HG03066 (cell line): ENCODE results near the gene TCF7L2.

Experiments used
- ATAC-seq: cut with Tn5 transposase; IDR thresholded peaks from one replicate; pipeline ENCODE4 v1.9.1; 2021; ENCODE audit warnings: low read depth; ENCODE audit not compliant: unreplicated experiment

TCF7L2 gene

DNA sequence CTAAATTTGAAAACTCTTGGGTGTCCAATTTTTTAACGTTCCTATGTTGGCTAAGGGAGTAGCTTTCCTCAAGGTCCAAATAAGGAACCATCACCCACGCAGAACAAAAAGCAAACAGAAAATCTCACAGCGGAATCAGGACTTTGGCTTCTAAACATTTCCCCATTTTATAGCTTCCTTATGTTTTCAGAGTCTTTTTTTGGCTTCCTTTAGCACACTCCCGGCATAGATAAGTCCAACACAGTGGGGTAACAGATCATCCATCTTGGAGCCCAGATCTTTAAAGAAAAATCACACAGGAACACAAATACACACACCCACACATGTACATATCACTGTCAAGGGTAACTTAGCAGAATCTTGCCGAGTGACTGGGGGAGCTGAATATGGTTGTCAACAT, 4.2 kb upstream of the TCF7L2 start:
- no peak for ATAC-seq

DNA sequence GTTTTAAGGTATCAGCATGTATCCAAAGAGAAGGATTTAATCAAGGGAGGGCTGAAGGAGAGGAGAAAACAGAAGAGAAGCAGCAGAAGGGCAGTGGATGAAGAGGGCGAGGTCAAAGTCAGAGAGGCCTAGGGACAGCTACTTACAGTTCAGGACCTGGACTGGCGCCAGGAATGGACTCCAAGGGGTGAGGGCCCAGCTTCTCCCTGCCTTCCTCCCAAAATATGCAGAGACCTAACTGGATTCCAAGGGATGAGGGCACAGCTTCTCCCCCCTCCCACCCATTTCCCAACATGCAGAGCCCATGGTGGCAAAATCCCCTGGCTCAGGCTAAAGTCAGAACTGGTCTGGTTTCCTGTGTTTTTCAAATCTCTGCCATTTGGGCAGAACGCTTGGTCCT, 3.4 kb upstream of the TCF7L2 start:
- ATAC-seq = no peak

- ATAC-seq = no peak
Measured at GRCh38 chr10:112948196-112948595, 1.9 kb upstream of the TCF7L2 start.

GRCh38 chr10:112949143-112949823, 764 bp upstream of the TCF7L2 start:
- ATAC-seq = no peak

- no peak for ATAC-seq
Measured at GRCh38 chr10:112950714-112951358, 789 bp downstream of the TCF7L2 start.

GRCh38 chr10:112951359-112952281, 1.6 kb downstream of the TCF7L2 start:
- ATAC-seq = no peak

- ATAC-seq = no peak
Measured at GRCh38 chr10:112952282-112953173, 2.5 kb downstream of the TCF7L2 start.

DNA sequence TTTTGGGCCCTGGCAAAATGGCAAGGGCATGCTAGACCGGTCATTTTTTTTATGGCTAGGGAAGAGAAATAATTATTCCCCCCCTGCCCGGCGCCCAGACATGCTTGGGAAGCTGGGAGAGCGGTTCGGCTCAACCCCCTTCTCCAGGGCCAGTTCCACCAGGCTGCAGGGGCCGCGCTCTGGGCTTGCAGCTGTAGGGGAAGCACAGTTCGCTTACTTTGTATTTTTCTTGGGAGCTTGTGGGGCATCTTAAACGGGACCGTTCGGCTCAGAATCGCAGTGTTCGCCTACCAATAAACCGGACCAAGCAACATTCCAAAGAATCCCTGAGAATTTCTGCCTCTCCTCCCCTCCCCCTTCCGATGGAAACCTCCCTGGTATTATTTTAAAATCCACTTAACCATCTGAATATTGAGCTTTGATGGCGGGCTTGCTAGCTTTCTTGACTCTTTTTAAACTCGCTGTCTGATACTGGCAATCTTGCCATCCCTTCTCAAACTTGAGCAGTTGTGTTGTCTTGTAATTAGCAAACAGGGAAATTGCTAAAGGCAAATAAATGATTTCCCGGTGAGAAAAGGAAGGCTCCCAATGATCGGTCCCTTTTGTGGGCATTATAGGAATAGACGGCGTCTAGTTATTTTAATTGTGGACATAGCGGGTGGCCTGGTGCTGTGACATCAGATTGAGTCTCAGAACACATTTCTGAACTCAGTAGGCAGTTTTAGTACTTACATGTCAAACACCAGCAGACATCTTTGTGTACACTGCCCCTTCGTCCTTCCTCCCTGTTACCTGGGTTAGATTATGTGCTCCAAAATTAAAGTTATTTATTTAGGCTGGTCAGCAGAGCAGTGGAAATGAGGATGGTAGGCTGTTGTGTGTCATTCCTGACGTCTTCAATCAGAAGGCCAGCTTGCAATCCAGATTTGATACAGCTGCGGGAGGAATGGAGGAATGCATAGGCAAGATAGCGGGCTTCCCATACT, 3.4 kb downstream of the TCF7L2 start:
- no peak for ATAC-seq

- no peak for ATAC-seq
Measured at GRCh38 chr10:112954974-112955581, 5.0 kb downstream of the TCF7L2 start.

- ATAC-seq = no peak
Measured at GRCh38 chr10:112955582-112956421, 5.8 kb downstream of the TCF7L2 start.

- ATAC-seq = no peak
Measured at GRCh38 chr10:112956631-112957350, 6.7 kb downstream of the TCF7L2 start.

GRCh38 chr10:112957640-112958092, 7.6 kb downstream of the TCF7L2 start:
- ATAC-seq = no peak

DNA sequence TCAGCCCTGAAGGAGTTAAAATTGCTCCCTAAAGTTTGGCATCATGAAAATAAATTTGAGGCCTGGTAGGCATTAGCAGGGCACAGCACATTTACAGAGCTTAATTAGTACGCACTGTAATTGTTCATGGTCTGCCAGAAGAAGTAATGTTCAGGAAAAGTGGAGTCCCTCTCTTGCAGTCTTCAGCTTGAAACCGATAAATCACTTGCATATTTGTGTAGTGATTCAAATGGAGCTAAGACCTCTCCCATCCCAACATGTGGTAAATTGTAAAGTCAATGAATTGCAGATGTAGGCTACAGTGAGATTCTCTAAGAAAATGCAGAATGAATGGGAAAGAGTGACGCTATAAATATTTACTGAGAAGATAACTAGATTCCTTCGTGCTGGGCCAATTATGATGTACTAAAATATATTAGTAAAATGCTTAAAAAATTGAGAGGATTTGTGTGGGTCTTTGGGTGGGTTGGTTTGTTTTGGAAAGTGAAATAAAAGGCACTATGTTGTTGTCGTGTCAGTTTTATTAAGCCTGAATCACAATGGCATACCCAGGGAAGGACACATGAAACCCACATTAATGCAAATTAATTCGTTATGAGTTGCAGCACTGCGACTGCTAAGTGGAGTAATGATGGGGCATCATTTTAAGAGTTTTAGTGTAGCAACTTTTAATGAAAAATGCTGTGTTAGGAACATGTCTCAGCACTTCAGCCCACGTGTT, 8.4 kb downstream of the TCF7L2 start:
- ATAC-seq = no peak

- no peak for ATAC-seq
Measured at GRCh38 chr10:112959207-112959838, 9.3 kb downstream of the TCF7L2 start.

DNA sequence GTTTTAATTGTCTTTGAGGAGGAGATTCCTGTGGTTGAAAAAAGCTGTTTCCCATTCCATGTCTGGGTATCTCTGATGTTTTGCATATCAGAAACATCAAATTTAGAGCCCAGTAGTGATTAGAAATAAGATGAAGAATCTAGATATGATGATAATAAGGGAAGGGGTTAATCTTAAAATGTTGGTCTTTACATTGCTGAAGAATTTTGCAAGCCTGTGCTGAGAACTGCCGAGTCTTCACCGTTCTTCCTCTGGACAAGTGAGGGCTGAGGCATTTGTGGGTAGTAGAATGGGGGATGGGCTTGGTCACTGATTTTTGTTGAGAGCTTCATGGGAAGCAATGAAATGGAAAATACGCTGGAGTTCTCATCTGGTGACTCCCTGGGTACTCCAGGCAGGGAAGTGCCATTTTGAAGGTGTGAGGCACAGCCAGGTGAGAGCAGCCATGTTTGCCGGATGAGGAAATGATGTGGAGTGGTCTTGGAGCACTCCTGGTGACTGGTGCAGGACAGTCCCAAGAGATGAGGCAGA, 10.2 kb downstream of the TCF7L2 start:
- no peak for ATAC-seq

GRCh38 chr10:112961609-112962008, 11.6 kb downstream of the TCF7L2 start:
- no peak for ATAC-seq
